ENCODE results near the gene CCT7. TPM values are rescaled to one million over a fixed set of nuclear protein-coding genes. Genes with fewer than 3 reads are reported as not detected.

The CCT7 gene
- total and polyA plus RNA-seq, 11 donors, result 156 to 328 (median 200) TPM

- DNase-seq, result no peak
- no peak for TF ChIP-seq POLR2A (IDR thresholded peaks at IDR 0.05)
- no peak for TF ChIP-seq CTCF (IDR thresholded peaks at IDR 0.05)
- Histone ChIP-seq H3K27ac (no peak overlapping the region), H3K27me3 (peaks cover 42 to 98% (median 69%) of the 10 kb centered on the region in 9 donors), H3K9me3 (no peaks in the 10 kb centered on the region), H3K4me3 (no peak overlapping the region), H3K36me3 (no peaks in the 10 kb centered on the region), H3K4me1 (peaks cover 0 to 27% (median 9%) of the 10 kb centered on the region in 12 donors)
- intact Hi-C loops (cut with DNase I), result no loop called here
- 5 to 9% (median 6%) methylated on average over 19 to 38 of the region's 38 CpGs for WGBS, 4 donors
- no peak for ATAC-seq
Measured at GRCh38 chr2:73292316-73292905, 58.3 kb downstream of the CCT7 start.

GRCh38 chr2:73292906-73293533 is 58.9 kb downstream of the CCT7 start:
- Histone ChIP-seq H3K9me3 (no peaks in the 10 kb centered on the region), H3K27me3 (peaks cover 42 to 99% (median 69%) of the 10 kb centered on the region in 9 donors), H3K4me1 (peaks cover 0 to 27% (median 9%) of the 10 kb centered on the region in 12 donors), H3K36me3 (no peaks in the 10 kb centered on the region), H3K4me3 (peak overlapping the region; percentile 19 to 63 (median 42)), H3K27ac (no peak overlapping the region)
- no peak for TF ChIP-seq CTCF (IDR thresholded peaks at IDR 0.05)
- TF ChIP-seq POLR2A (IDR thresholded peaks at IDR 0.05), result no peak
- intact Hi-C loops (cut with DNase I), result no loop called here
- WGBS, 4 donors, result 3 to 40% (median 4%) methylated on average over 1 to 64 of the region's 64 CpGs
- peak in 1 of 4 donors; percentile 11 for ATAC-seq
- no peak for DNase-seq

GRCh38 chr2:73293534-73294171 is 59.5 kb downstream of the CCT7 start, which contains the start of gene EGR4:
Gene EGR4, minus strand, starts transcription at chr2:73293548. Its CDS starts 231 bp downstream, at chr2:73293317.
- no peaks in the 10 kb centered on the region for H3K36me3 ChIP-seq
- H3K27ac ChIP-seq, result no peak within 1 kb of the TSS
- peaks cover 0 to 27% (median 9%) of the 10 kb centered on the region in 12 donors for H3K4me1 ChIP-seq
- peak within 1 kb of the TSS; percentile 19 to 63 (median 42) for H3K4me3 ChIP-seq
- 2 to 6% (median 3%) methylated on average over 15 to 45 of the region's 45 CpGs for WGBS, 4 donors
- TF ChIP-seq CTCF (IDR thresholded peaks at IDR 0.05) (no peak), POLR2A (IDR thresholded peaks at IDR 0.05) (no peak)
- peaks cover 42 to 98% (median 69%) of the 10 kb centered on the region in 9 donors for H3K27me3 ChIP-seq
- ATAC-seq (peak in 3 of 4 donors; percentile 68 to 83 (median 72)), DNase-seq (peak; percentile 32 to 75 (median 59))
- H3K9me3 ChIP-seq, result no peaks in the 10 kb centered on the region
- intact Hi-C loops (cut with DNase I), result no loop called here

- H3K4me3 ChIP-seq, result no peak overlapping the region
- peaks cover 41 to 96% (median 66%) of the 10 kb centered on the region in 9 donors for H3K27me3 ChIP-seq
- 82 to 93% (median 87%) methylated on average over 2 of the region's 2 CpGs for WGBS, 4 donors
- no peak overlapping the region for H3K27ac ChIP-seq
- TF ChIP-seq CTCF (IDR thresholded peaks at IDR 0.05) (no peak), POLR2A (IDR thresholded peaks at IDR 0.05) (no peak)
- intact Hi-C loops (cut with DNase I), result no loop called here
- H3K9me3 ChIP-seq, result no peaks in the 10 kb centered on the region
- DNase-seq, result no peak
- H3K36me3 ChIP-seq, result no peaks in the 10 kb centered on the region
- peaks cover 0 to 27% (median 9%) of the 10 kb centered on the region in 12 donors for H3K4me1 ChIP-seq
- ATAC-seq, result no peak
Measured at GRCh38 chr2:73294239-73294638, 60.1 kb downstream of the CCT7 start.
